PC-9 (cell line): ENCODE results near the gene KDM4B. TPM values are rescaled to one million over a fixed set of nuclear protein-coding genes. Genes with fewer than 3 reads are reported as not detected.

Source experiments
- BruUV-seq: library from RNA; stranded (reverse); fragments of 400-500 nt; replicated peaks from 2 replicates; lab custom pipeline; 2021; lab: Mats Ljungman, UMichigan
- CTCF ChIA-PET: fragments of 300-600 bp; sonication (Branson Sonifier 250); formaldehyde crosslinking; loops from one replicate; lab custom pipeline; 2022; ENCODE audit warnings: antibody characterized with exemption; lab: Charles Lee
- POLR2A ChIA-PET: fragments of 300-600 bp; sonication (Branson Sonifier 250); formaldehyde crosslinking; loops from one replicate; lab custom pipeline; 2022; ENCODE audit warnings: antibody characterized with exemption; ENCODE audit not compliant: unreplicated experiment; lab: Charles Lee
- DNase-seq, 2 experiments: peaks; one replicate each; pipeline versions ENCODE4 v3.0.0 to v3.0.0-alpha.2; 2015 to 2022; ENCODE audit warnings: mixed read lengths in 1 of 2
- H2AFZ ChIP-seq: fragments of 200-600 bp; sonication (generic); 2 replicates; pipeline ENCODE4 v1.8.1; 2017; ENCODE audit warnings: antibody characterized with exemption
- H3F3A ChIP-seq: fragments of 200-600 bp; sonication (generic); 2 replicates; pipeline ENCODE4 v1.8.1; 2017; ENCODE audit warnings: antibody characterized with exemption, mild to moderate bottlenecking, low read depth; ENCODE audit not compliant: insufficient read depth
- H3K27ac ChIP-seq: fragments of 200-600 bp; sonication (generic); 2 replicates; pipeline ENCODE4 v1.6.1; 2016; ENCODE audit warnings: mixed run types
- H3K27me3 ChIP-seq: fragments of 200-600 bp; sonication (generic); 2 replicates; pipeline ENCODE4 v1.6.1; 2016; ENCODE audit warnings: low read depth, mixed run types; ENCODE audit not compliant: insufficient read depth
- H3K36me3 ChIP-seq: fragments of 200-600 bp; sonication (generic); 2 replicates; pipeline ENCODE4 v1.6.1; 2016; ENCODE audit warnings: low read depth, mixed run types
- H3K4me1 ChIP-seq: fragments of 200-600 bp; sonication (generic); replicated peaks from 2 replicates; pipeline ENCODE4 v1.6.1; 2016; ENCODE audit warnings: mixed run types; ENCODE audit not compliant: insufficient read depth
- H3K4me2 ChIP-seq: fragments of 200-600 bp; sonication (generic); 2 replicates; pipeline ENCODE4 v1.6.1; 2017; ENCODE audit warnings: mixed run types
- H3K4me3 ChIP-seq: fragments of 200-600 bp; sonication (generic); 2 replicates; pipeline ENCODE4 v1.6.1; 2016; ENCODE audit warnings: mixed run types
- H3K79me2 ChIP-seq: fragments of 200-600 bp; sonication (generic); 2 replicates; pipeline ENCODE4 v1.6.1; 2017; ENCODE audit warnings: low read depth, mixed run types
- H3K9me2 ChIP-seq: fragments of 200-600 bp; sonication (generic); 2 replicates; pipeline ENCODE4 v1.8.1; 2017; ENCODE audit warnings: mild to moderate bottlenecking; ENCODE audit not compliant: insufficient read depth
- H3K9me3 ChIP-seq: fragments of 200-600 bp; sonication (generic); 2 replicates; pipeline ENCODE4 v1.8.1; 2016; ENCODE audit warnings: low read depth; ENCODE audit not compliant: insufficient read depth
- H4K20me1 ChIP-seq: fragments of 200-600 bp; sonication (generic); 2 replicates; pipeline ENCODE4 v1.8.1; 2017; ENCODE audit not compliant: insufficient read depth
- CTCF ChIP-seq: fragments of 200-600 bp; sonication (generic); conservative IDR thresholded peaks from 2 replicates; pipeline ENCODE4 v1.6.1; 2017; ENCODE audit warnings: mixed run types, antibody characterized with exemption, mild to moderate bottlenecking, moderate library complexity
- EZH2 ChIP-seq: fragments of 200-600 bp; sonication (generic); IDR thresholded peaks from 2 replicates; pipeline ENCODE4 v1.8.0; 2017; ENCODE audit warnings: antibody characterized with exemption, low read depth
- intact Hi-C: fragments of 100-400 bp; cut with micrococcal nuclease; formaldehyde crosslinking; loops from one replicate; pipeline ENCODE4 v1.10.0; 2022; ENCODE audit not compliant: unreplicated experiment
- total RNA-seq: library from RNA; stranded (reverse); gene quantifications from 2 replicates; pipeline ENCODE4 v1.2.3, GENCODE V29; 2021

The KDM4B gene
- total RNA-seq, 1 experiment from 2014 or later = 19.5 TPM

DNA sequence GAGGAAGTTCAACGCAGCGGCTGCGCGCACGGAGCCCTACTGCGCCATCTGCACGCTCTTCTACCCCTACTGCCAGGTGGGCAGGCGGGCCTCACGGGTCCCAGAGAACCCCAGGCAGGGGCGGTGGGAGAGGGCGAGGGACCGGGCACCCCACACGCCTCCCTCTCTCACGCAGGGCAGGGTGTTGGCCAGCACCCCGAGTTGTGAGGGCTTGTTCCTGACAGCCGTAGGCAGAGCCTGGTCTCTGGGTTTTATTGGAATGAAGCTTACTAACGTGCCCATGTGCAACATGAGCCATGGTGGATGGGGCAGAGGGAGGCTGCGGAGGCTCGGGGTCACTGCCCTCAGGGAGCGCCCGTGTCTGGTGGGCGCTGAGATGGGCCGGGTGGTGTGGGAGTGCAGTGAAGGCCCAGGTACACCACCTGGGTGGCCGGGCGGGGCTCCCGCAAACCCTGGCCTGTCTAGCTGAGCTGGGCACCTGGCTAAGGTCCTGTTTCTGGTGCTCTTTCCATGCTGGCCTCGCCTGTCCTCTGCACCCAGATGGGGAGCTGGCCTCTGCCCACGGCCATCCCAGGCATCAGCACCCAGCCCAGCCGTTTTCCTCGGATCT lies 165.2 kb downstream of the KDM4B start:
- CTCF ChIA-PET = no interaction called here
- no peak overlapping the region for H3K4me3 ChIP-seq
- peaks cover 11% of the 10 kb centered on the region; the same call in 1 of the 2 replicates for H3K4me1 ChIP-seq
- H3K4me2 ChIP-seq = no peak overlapping the region
- no peaks in the 10 kb centered on the region for H3K9me3 ChIP-seq
- no peaks in the 10 kb centered on the region for H3K79me2 ChIP-seq
- H3K27ac ChIP-seq = no peak overlapping the region
- POLR2A ChIA-PET = no interaction called here
- intact Hi-C loops = no loop called here
- H3K27me3 ChIP-seq = no peaks in the 10 kb centered on the region
- H3K36me3 ChIP-seq = no peaks in the 10 kb centered on the region
- H3K9me2 ChIP-seq = no peaks in the 10 kb centered on the region
- no peak for DNase-seq
- no TSS peak for BruUV-seq
- TF ChIP-seq CTCF (no peak), EZH2 (no peak)
- H2AFZ ChIP-seq = no peak overlapping the region
- no peaks in the 10 kb centered on the region for H3F3A ChIP-seq
- no peaks in the 10 kb centered on the region for H4K20me1 ChIP-seq

DNA sequence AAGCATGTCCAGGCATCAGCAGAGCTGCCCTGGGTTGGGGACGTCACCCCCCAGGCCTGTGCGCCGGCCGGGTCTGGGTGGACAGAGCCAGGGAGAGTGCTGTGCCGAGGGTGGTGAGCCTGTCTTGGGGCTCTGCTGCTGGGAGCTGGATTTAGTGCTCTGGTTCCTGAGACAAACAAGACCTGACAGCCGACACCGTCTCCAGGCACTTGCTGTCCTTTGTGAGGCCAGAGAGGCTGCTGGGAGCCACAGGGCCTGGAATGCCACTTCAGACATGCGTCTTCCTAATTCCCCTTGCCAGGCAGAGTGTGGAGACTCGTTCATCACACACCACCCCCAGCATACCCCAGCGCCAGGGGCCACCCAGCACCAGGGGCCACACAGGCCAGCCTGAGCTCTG lies 165.8 kb downstream of the KDM4B start:
- Histone ChIP-seq H3K4me1 (peaks cover 11% of the 10 kb centered on the region; the same call in 1 of the 2 replicates), H3K36me3 (no peaks in the 10 kb centered on the region), H3K27me3 (no peaks in the 10 kb centered on the region), H3K9me3 (no peaks in the 10 kb centered on the region), H2AFZ (no peak overlapping the region), H3K79me2 (no peaks in the 10 kb centered on the region), H3K9me2 (no peaks in the 10 kb centered on the region), H3K4me2 (no peak overlapping the region), H4K20me1 (no peaks in the 10 kb centered on the region), H3K4me3 (no peak overlapping the region), H3F3A (no peaks in the 10 kb centered on the region), H3K27ac (no peak overlapping the region)
- intact Hi-C loops = no loop called here
- no TSS peak for BruUV-seq
- DNase-seq = no peak
- TF ChIP-seq EZH2 (no peak), CTCF (no peak)
- CTCF ChIA-PET = no interaction called here
- POLR2A ChIA-PET = no interaction called here

GRCh38 chr19:5136073-5136855 lies 167.4 kb downstream of the KDM4B start:
- ChIA-PET CTCF (no interaction called here), POLR2A (no interaction called here)
- Histone ChIP-seq H3K36me3 (no peaks in the 10 kb centered on the region), H3K79me2 (no peaks in the 10 kb centered on the region), H3K9me3 (no peaks in the 10 kb centered on the region), H3K27me3 (no peaks in the 10 kb centered on the region), H2AFZ (no peak overlapping the region), H3K9me2 (no peaks in the 10 kb centered on the region), H3K4me2 (no peak overlapping the region), H3F3A (no peaks in the 10 kb centered on the region), H3K4me3 (no peak overlapping the region), H3K27ac (no peak overlapping the region), H3K4me1 (peaks cover 11% of the 10 kb centered on the region; the same call in 1 of the 2 replicates), H4K20me1 (no peaks in the 10 kb centered on the region)
- BruUV-seq = no TSS peak
- intact Hi-C loops = no loop called here
- no peak for TF ChIP-seq EZH2
- TF ChIP-seq CTCF = no peak
- DNase-seq = no peak
